Activated CD8-positive, alpha-beta memory T cell treated with anti-CD3 and anti-CD28 coated beads, Interleukin-2, amount 50 U/mL, for 24 hours (primary cell): ENCODE data around the gene RNASEH2B.

Source experiments
- DNase-seq: peaks from one replicate; pipeline ENCODE4 v3.0.0-alpha.2; 2020; ENCODE audit errors: extremely low read depth

The RNASEH2B gene

GRCh38 chr13:50995854-50996253 lies 86.3 kb downstream of the RNASEH2B start:
- DNase-seq = no peak

DNA sequence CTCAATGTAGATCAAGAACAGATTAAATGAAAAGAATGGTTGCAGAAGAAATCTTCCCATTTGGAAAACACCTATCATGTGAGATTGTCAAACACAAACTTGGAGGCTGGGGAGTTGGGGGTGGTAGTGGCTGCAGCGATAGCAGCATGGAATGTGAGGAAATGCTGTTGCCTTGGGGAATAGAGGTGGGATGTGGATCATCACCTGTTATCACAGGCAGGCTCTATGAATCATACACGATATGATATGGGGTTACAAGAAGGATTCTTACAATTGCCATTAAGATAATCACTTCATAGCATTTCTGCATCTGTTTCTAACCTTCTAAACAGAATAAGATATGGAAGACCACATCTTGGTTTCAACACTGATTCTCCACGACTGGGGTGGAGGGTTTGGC lies 88.7 kb downstream of the RNASEH2B start:
- no peak for DNase-seq

DNA sequence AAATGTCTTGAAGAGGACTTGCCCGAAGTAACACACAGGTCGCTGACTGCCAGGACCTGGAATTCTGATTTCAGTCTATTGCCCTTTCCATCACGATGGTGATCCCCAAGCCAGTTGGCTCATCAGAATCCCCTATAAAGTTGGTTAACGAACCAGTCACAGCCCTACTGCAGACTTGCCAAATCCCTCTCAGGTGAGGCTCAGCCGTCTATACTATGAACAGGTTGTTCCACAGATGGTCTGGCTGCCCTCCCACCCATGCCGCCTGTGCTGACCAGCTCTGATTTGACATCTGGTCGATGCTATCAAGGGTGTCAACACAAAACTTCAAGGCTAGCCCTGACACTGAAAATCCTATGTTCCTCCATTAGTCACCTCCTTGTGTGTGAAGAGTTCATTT lies 90.0 kb downstream of the RNASEH2B start:
- no peak for DNase-seq

GRCh38 chr13:51000061-51000460 lies 90.5 kb downstream of the RNASEH2B start:
- DNase-seq = no peak

DNA sequence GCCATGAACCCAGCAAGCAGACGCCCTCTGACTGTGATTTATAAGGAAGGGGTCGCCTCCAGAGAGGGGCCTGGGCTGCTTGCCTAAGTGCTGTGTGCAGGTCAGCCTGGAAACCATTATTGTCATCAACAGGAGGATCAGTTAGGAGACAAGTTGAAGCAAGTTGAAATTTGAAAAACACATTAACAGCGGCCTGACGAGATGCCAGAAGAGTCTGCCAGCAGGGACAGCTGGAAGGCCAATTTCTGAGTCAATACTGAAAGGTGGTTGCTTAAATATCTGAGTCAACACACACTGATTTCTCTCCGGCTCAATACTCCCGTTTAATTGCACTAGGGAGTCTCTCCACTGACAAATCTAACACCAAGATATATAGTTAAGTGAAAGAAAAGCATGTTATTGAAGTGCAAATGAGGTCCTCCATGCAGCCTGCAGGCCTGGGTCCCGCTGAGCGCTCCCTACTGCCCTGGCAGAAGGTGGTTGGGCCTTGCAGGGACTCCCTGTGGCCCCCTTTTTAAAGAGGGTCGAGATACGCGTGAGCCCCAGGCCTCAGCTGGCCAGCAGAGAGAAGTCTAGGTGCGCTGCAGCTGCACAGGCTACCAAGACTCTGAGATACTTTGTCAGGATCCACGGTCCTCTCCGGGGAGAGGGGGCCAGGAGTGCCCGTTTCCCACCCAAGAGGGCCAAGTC lies 91.1 kb downstream of the RNASEH2B start:
- DNase-seq = no peak

DNA sequence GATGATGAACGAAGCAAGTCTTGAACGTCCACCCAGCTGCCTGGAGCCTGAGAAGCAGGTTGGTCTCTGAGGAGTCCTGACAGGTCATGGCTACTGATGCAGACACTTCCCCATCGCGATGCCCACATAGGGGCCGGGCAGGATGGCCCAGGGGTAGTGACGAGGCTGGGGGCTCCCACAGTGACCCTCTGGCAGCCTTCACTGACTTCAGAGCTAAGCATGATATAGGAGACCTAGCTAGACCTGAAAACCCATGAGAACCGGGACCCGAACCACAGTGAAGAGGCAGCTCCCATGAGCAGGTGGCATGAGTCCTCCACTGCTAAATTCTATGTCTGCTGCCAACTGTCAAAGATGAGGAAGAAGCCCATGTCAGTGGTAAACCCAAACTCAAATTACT lies 91.7 kb downstream of the RNASEH2B start:
- DNase-seq = no peak

- no peak for DNase-seq
These were observed 93.1 kb downstream of the RNASEH2B start for GRCh38 chr13:51002736-51003135.

GRCh38 chr13:51003642-51004041 lies 94.1 kb downstream of the RNASEH2B start:
- DNase-seq = no peak

DNA sequence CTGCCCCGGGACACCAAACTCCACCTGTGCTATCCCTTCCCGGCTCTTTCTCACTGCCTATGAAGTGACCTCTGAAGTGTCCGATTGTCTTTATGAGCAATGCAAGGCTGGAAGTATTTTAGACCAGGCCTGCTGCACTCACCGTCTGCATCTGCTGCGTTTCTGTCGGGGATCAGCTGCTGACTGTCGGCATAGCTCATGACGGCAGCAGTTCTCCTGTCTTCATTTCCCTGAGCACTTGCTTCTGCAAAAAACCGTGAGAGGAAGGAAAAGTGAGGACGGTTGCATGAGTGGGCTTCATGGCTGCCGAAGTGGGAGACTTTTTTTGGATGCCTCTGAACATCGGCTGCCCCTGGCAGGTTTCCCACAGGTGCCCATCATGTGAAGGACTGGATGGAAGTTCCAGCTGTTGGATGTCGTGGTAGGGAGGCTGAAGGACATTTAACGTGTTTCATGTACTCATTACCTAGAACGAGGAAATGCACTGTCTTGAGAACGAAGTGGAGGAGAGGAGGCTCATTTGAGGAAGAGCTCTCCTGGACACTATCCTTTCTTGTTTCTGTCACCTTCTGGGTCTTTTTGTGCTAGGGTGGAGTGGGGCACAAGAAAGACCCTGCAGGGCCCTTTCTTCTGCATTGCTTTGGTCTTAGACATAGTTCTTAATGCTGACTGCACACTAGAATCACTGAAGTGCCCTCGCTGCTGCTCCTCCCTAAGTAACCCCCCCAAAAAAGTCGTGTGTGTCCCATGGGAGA lies 94.7 kb downstream of the RNASEH2B start:
- no peak for DNase-seq

DNA sequence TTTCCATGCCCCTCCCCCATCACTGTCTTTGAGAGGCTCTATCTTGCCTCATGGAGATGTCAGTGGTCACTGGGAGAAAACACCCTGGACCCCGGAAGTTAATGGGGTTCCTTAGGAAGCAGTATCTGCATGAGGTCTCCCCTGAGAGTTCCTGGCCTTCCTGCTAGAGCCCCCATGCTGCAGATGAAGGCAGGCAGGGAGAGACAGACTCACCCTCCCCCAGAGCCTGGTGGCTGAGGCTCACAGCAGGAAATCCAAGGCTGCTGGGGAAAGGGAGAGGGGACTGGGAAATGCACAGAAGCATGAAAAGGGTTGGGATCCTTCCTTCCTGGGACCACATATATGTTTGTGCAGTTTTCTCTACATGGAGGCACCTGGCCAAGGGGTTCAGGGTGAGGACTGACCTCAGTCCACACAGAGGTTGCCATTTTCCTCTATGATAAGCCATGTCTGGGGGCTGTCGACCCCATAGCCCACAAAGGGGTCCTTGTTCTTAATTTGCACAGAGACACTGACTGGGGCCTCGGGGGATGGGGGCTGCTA lies 95.4 kb downstream of the RNASEH2B start:
- DNase-seq = no peak

- DNase-seq = no peak
These were observed 96.0 kb downstream of the RNASEH2B start for GRCh38 chr13:51005566-51005965.
